Posterior vena cava (tissue), 2 donors: ENCODE data around the gene CTSC. TPM values are rescaled to one million over a fixed set of nuclear protein-coding genes. Genes with fewer than 3 reads are reported as not detected.

Source experiments
- DNase-seq: peaks from one replicate; pipeline ENCODE4 v3.0.0-alpha.2; 2020; ENCODE audit warnings: low spot score
- intact Hi-C, 2 donors: fragments of 100-400 bp; cut with DNase I; formaldehyde crosslinking; loops; one replicate each; pipeline versions ENCODE4 v1.14.1 to v1.14.2; 2022 to 2023
- total RNA-seq, 2 donors: library from RNA; stranded (reverse); fragmentation: NEBNext Ultra II Directional; extraction: Animal tissue kit (Norgen Biotek cat#: 25700); gene quantifications; one replicate each; pipeline ENCODE4 v1.2.1, GENCODE V29; 2021
- donor health status: DM: yes; HTN: yes; CAD: no.
- donor health status: DM: yes; HTN: yes; CAD: no.

CTSC gene
- total RNA-seq, 2 donors from 2014 or later = 80.1 to 105 TPM

GRCh38 chr11:88354912-88355311 lies 17.4 kb upstream of the CTSC start:
- intact Hi-C loops = no loop called here
- DNase-seq = no peak

GRCh38 chr11:88353835-88354496 lies 16.4 kb upstream of the CTSC start:
- DNase-seq = no peak
- intact Hi-C loops = no loop called here

GRCh38 chr11:88353386-88353785 lies 15.8 kb upstream of the CTSC start:
- intact Hi-C loops = no loop called here

GRCh38 chr11:88352139-88352538 lies 14.6 kb upstream of the CTSC start:
- intact Hi-C loops = no loop called here
- no peak for DNase-seq

More at GRCh38 chr11:88353386-88353785, 15.8 kb upstream of the CTSC start:
- no peak for DNase-seq

- intact Hi-C loops = no loop called here
- DNase-seq = no peak
Observed at GRCh38 chr11:88348870-88349269, 11.3 kb upstream of the CTSC start.

GRCh38 chr11:88345949-88346348 lies 8.4 kb upstream of the CTSC start:
- intact Hi-C loops = no loop called here
- DNase-seq = no peak

GRCh38 chr11:88345408-88345807 lies 7.9 kb upstream of the CTSC start:
- no peak for DNase-seq
- intact Hi-C loops = no loop called here

GRCh38 chr11:88344869-88345268 lies 7.3 kb upstream of the CTSC start:
- intact Hi-C loops = no loop called here
- no peak for DNase-seq

- DNase-seq = no peak
- intact Hi-C loops = no loop called here
Observed at GRCh38 chr11:88341522-88342251, 4.2 kb upstream of the CTSC start.

- intact Hi-C loops = no loop called here
- DNase-seq = no peak
Observed at GRCh38 chr11:88340366-88340935, 2.9 kb upstream of the CTSC start.

GRCh38 chr11:88337987-88338668 lies 592 bp upstream of the CTSC start:
- peak; percentile 81 for DNase-seq
- intact Hi-C loops = no loop called here

GRCh38 chr11:88335284-88335683 lies 2.3 kb downstream of the CTSC start:
- DNase-seq = no peak
- intact Hi-C loops = no loop called here

GRCh38 chr11:88333862-88334261 lies 3.7 kb downstream of the CTSC start:
- intact Hi-C loops = no loop called here
- no peak for DNase-seq

- DNase-seq = no peak
- intact Hi-C loops = no loop called here
Observed at GRCh38 chr11:88332851-88333250, 4.7 kb downstream of the CTSC start.

GRCh38 chr11:88330826-88331428 lies 6.6 kb downstream of the CTSC start:
- DNase-seq = no peak
- intact Hi-C loops = no loop called here

- intact Hi-C loops = no loop called here
- DNase-seq = no peak
Observed at GRCh38 chr11:88329563-88330250, 7.8 kb downstream of the CTSC start.

GRCh38 chr11:88327462-88328143 lies 9.9 kb downstream of the CTSC start:
- no peak for DNase-seq
- intact Hi-C loops = no loop called here

GRCh38 chr11:88327061-88327460 lies 10.5 kb downstream of the CTSC start:
- intact Hi-C loops = no loop called here

GRCh38 chr11:88326099-88326498 lies 11.4 kb downstream of the CTSC start:
- intact Hi-C loops = no loop called here
- DNase-seq = no peak

More at GRCh38 chr11:88327061-88327460, 10.5 kb downstream of the CTSC start:
- no peak for DNase-seq
